GM08714 (cell line): ENCODE data around the gene MDM4.

Experiments
- H3K4me3 ChIP-seq: fragments of 200-500 bp; sonication (Bioruptor generic); 2 replicates; pipeline ENCODE4 v1.5.1; 2014; ENCODE audit warnings: mild to moderate bottlenecking, low read length, inconsistent platforms
- ZNF274 ChIP-seq: IDR thresholded peaks from 2 replicates; pipeline ENCODE4 v1.6.1; 2012; ENCODE audit warnings: mild to moderate bottlenecking, low read depth, low read length

Gene MDM4

GRCh38 chr1:204602111-204602579 is 85.9 kb downstream of the MDM4 start:
- no peak overlapping the region for H3K4me3 ChIP-seq
- no peak for TF ChIP-seq ZNF274

GRCh38 chr1:204602871-204603542 is 86.8 kb downstream of the MDM4 start:
- no peak overlapping the region for H3K4me3 ChIP-seq
- TF ChIP-seq ZNF274 = no peak

- TF ChIP-seq ZNF274 = no peak
- H3K4me3 ChIP-seq = no peak overlapping the region
Observed at GRCh38 chr1:204605791-204606190, 89.6 kb downstream of the MDM4 start.
